Measurements from ENCODE around the gene BHMT2.

The BHMT2 gene

GRCh38 chr5:79120221-79120620 is 50.7 kb downstream of the BHMT2 start:
- no peaks in the 10 kb centered on the region for H3K9me2 ChIP-seq (replicated peaks; ENCODE audit: low read depth, low read length)
- no peak overlapping the region for H3K4me2 ChIP-seq (ENCODE audit: low read depth, low read length, poor library complexity, severe bottlenecking)
- no peaks in the 10 kb centered on the region for H3K36me3 ChIP-seq (ENCODE audit: insufficient read depth, low read length)
- H3K4me3 ChIP-seq (ENCODE audit: low read length, poor library complexity, severe bottlenecking) = no peak overlapping the region
- H3K79me2 ChIP-seq (ENCODE audit: insufficient read depth, low read length) = no peaks in the 10 kb centered on the region
- no peaks in the 10 kb centered on the region for H3F3A ChIP-seq (ENCODE audit: low read depth)
- no peak overlapping the region for H2AFZ ChIP-seq (ENCODE audit: low read length)
- H4K20me1 ChIP-seq (ENCODE audit: insufficient read depth, low read length, poor library complexity, severe bottlenecking) = no peaks in the 10 kb centered on the region
- no peaks in the 10 kb centered on the region for H3K9me3 ChIP-seq (ENCODE audit: insufficient read depth, low read depth, low read length)
- no peaks in the 10 kb centered on the region for H3K27me3 ChIP-seq (ENCODE audit: insufficient read depth, low read length, poor library complexity, severe bottlenecking)
- H3K9ac ChIP-seq (ENCODE audit: low read depth, low read length, poor library complexity, severe bottlenecking) = no peak overlapping the region
- no peaks in the 10 kb centered on the region for H3K4me1 ChIP-seq (ENCODE audit: insufficient read depth, low read length, poor library complexity, severe bottlenecking)
- TF ChIP-seq EZH2phosphoT487 (IDR thresholded peaks at IDR 0.05; ENCODE audit: borderline replicate concordance) (no peak), CTCF (conservative IDR thresholded peaks at IDR 0.05; ENCODE audit: low read length) (no peak)

DNA sequence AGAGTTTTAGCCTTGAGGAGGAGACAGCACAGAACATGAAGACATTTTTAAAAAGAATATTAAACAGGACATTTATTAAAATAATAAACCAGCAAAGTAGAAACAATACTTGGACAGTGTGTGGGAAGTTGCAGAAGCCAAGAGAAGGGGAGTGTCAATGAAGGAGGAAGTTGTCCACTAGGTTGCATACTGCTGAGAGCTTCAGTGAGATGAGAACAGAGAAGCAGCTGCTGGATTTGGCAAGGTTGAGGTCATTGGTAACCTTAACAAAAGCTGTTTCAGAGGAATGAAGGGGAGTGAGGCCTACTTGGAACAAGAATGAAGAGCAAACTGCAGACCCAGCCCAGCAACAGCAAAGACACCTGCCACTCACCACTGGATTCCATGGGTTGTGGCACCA is 53.4 kb downstream of the BHMT2 start:
- Histone ChIP-seq H3K9me2 (replicated peaks; ENCODE audit: low read depth, low read length) (no peaks in the 10 kb centered on the region), H3K27me3 (ENCODE audit: insufficient read depth, low read length, poor library complexity, severe bottlenecking) (no peaks in the 10 kb centered on the region), H3K36me3 (ENCODE audit: insufficient read depth, low read length) (no peaks in the 10 kb centered on the region), H3K4me1 (ENCODE audit: insufficient read depth, low read length, poor library complexity, severe bottlenecking) (no peaks in the 10 kb centered on the region), H3F3A (ENCODE audit: low read depth) (no peaks in the 10 kb centered on the region), H3K79me2 (ENCODE audit: insufficient read depth, low read length) (no peaks in the 10 kb centered on the region), H2AFZ (ENCODE audit: low read length) (no peak overlapping the region), H3K9ac (ENCODE audit: low read depth, low read length, poor library complexity, severe bottlenecking) (no peak overlapping the region), H3K9me3 (ENCODE audit: insufficient read depth, low read depth, low read length) (no peaks in the 10 kb centered on the region), H4K20me1 (ENCODE audit: insufficient read depth, low read length, poor library complexity, severe bottlenecking) (no peaks in the 10 kb centered on the region), H3K4me2 (ENCODE audit: low read depth, low read length, poor library complexity, severe bottlenecking) (no peak overlapping the region), H3K4me3 (ENCODE audit: low read length, poor library complexity, severe bottlenecking) (no peak overlapping the region)
- TF ChIP-seq EZH2phosphoT487 (IDR thresholded peaks at IDR 0.05; ENCODE audit: borderline replicate concordance) = no peak
- no peak for TF ChIP-seq CTCF (conservative IDR thresholded peaks at IDR 0.05; ENCODE audit: low read length)

DNA sequence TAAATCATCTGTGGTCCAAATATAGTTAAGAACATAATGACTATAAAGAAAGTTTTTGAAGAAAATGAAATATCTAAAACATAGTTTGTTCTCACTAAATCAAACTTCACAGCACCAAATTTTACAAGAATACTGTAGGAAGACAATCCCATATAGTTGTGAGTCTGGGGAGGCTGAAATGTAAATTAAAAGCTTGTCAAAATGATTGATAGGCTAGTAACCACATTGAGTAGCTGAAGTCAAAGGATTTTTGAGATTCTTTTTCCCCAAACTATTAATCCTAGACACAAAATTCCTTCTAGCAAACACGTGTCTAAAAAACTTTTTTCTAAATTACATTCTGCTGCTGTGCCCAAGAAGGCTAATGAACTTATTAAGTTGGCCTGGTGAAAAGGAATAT is 55.0 kb downstream of the BHMT2 start:
- no peak overlapping the region for H2AFZ ChIP-seq (ENCODE audit: low read length)
- no peaks in the 10 kb centered on the region for H3F3A ChIP-seq (ENCODE audit: low read depth)
- no peaks in the 10 kb centered on the region for H3K79me2 ChIP-seq (ENCODE audit: insufficient read depth, low read length)
- no peaks in the 10 kb centered on the region for H3K27me3 ChIP-seq (ENCODE audit: insufficient read depth, low read length, poor library complexity, severe bottlenecking)
- no peak overlapping the region for H3K4me3 ChIP-seq (ENCODE audit: low read length, poor library complexity, severe bottlenecking)
- H3K4me2 ChIP-seq (ENCODE audit: low read depth, low read length, poor library complexity, severe bottlenecking) = no peak overlapping the region
- no peaks in the 10 kb centered on the region for H4K20me1 ChIP-seq (ENCODE audit: insufficient read depth, low read length, poor library complexity, severe bottlenecking)
- H3K9ac ChIP-seq (ENCODE audit: low read depth, low read length, poor library complexity, severe bottlenecking) = no peak overlapping the region
- H3K36me3 ChIP-seq (ENCODE audit: insufficient read depth, low read length) = no peaks in the 10 kb centered on the region
- no peaks in the 10 kb centered on the region for H3K4me1 ChIP-seq (ENCODE audit: insufficient read depth, low read length, poor library complexity, severe bottlenecking)
- no peaks in the 10 kb centered on the region for H3K9me2 ChIP-seq (replicated peaks; ENCODE audit: low read depth, low read length)
- TF ChIP-seq CTCF (conservative IDR thresholded peaks at IDR 0.05; ENCODE audit: low read length) (no peak), EZH2phosphoT487 (IDR thresholded peaks at IDR 0.05; ENCODE audit: borderline replicate concordance) (no peak)
- no peaks in the 10 kb centered on the region for H3K9me3 ChIP-seq (ENCODE audit: insufficient read depth, low read depth, low read length)
